DOHH2 (cell line): ENCODE results near the gene SMARCC2.

Experiments
- H3F3A ChIP-seq: fragments of 200-600 bp; sonication (generic), shearing (Covaris generic); 2 replicates; pipeline ENCODE4 v1.6.0; 2016; ENCODE audit warnings: antibody characterized with exemption, mild to moderate bottlenecking; ENCODE audit not compliant: control insufficient read depth, insufficient read depth
- H3K27ac ChIP-seq: fragments of 200-600 bp; sonication (generic); 2 replicates; pipeline ENCODE4 v1.5.1; 2014; ENCODE audit warnings: low read depth, mild to moderate bottlenecking, low read length, moderate library complexity
- H3K27me3 ChIP-seq: fragments of 200-600 bp; sonication (generic); 2 replicates; pipeline ENCODE4 v1.6.1; 2014; ENCODE audit warnings: mild to moderate bottlenecking, low read length, mixed read lengths; ENCODE audit not compliant: control insufficient read depth
- H3K36me3 ChIP-seq: fragments of 200-600 bp; sonication (generic); 2 replicates; pipeline ENCODE4 v1.6.1; 2014; ENCODE audit warnings: mild to moderate bottlenecking, low read length, moderate library complexity, mixed read lengths; ENCODE audit not compliant: control insufficient read depth
- H3K4me1 ChIP-seq: fragments of 200-600 bp; sonication (generic); 2 replicates; pipeline ENCODE4 v1.6.1; 2014; ENCODE audit warnings: mild to moderate bottlenecking, low read length, mixed read lengths; ENCODE audit not compliant: control insufficient read depth
- H3K4me2 ChIP-seq: fragments of 200-600 bp; sonication (generic); 2 replicates; pipeline ENCODE4 v1.6.0; 2014; ENCODE audit warnings: mild to moderate bottlenecking, low read length, moderate library complexity
- H3K4me3 ChIP-seq: fragments of 200-600 bp; sonication (generic); 2 replicates; pipeline ENCODE4 v1.5.1; 2014; ENCODE audit warnings: mild to moderate bottlenecking, low read length, mixed read lengths
- H3K79me2 ChIP-seq: fragments of 200-600 bp; sonication (generic); 2 replicates; pipeline ENCODE4 v1.6.1; 2014; ENCODE audit warnings: mild to moderate bottlenecking, low read length, mixed read lengths; ENCODE audit not compliant: control insufficient read depth
- H3K9me2 ChIP-seq: fragments of 200-600 bp; sonication (generic); replicated peaks from 2 replicates; pipeline ENCODE4 v1.6.1; 2014; ENCODE audit warnings: mild to moderate bottlenecking, low read length, mixed read lengths; ENCODE audit not compliant: control insufficient read depth
- H3K9me3 ChIP-seq: fragments of 200-600 bp; sonication (generic); 2 replicates; pipeline ENCODE4 v1.6.1; 2014; ENCODE audit warnings: antibody characterized with exemption, low read length, mixed read lengths; ENCODE audit not compliant: control insufficient read depth, insufficient read depth
- H4K20me1 ChIP-seq: fragments of 200-600 bp; sonication (generic); 2 replicates; pipeline ENCODE4 v1.6.0; 2014; ENCODE audit warnings: low read depth, mild to moderate bottlenecking, antibody characterized with exemption, low read length, moderate library complexity; ENCODE audit not compliant: control insufficient read depth, insufficient read depth
- CTCF ChIP-seq: fragments of 200-600 bp; sonication (generic); IDR thresholded peaks from one replicate; pipeline ENCODE4 v1.5.1; 2014; ENCODE audit warnings: antibody characterized with exemption, mild to moderate bottlenecking, low read depth, low read length; ENCODE audit not compliant: poor library complexity, severe bottlenecking
- EZH2phosphoT487 ChIP-seq: fragments of 200-600 bp; sonication (generic); IDR thresholded peaks from 2 replicates; pipeline ENCODE4 v1.6.1; 2017; ENCODE audit warnings: borderline replicate concordance, mild to moderate bottlenecking, antibody characterized with exemption, low read length, moderate library complexity, mixed read lengths

Gene SMARCC2

DNA sequence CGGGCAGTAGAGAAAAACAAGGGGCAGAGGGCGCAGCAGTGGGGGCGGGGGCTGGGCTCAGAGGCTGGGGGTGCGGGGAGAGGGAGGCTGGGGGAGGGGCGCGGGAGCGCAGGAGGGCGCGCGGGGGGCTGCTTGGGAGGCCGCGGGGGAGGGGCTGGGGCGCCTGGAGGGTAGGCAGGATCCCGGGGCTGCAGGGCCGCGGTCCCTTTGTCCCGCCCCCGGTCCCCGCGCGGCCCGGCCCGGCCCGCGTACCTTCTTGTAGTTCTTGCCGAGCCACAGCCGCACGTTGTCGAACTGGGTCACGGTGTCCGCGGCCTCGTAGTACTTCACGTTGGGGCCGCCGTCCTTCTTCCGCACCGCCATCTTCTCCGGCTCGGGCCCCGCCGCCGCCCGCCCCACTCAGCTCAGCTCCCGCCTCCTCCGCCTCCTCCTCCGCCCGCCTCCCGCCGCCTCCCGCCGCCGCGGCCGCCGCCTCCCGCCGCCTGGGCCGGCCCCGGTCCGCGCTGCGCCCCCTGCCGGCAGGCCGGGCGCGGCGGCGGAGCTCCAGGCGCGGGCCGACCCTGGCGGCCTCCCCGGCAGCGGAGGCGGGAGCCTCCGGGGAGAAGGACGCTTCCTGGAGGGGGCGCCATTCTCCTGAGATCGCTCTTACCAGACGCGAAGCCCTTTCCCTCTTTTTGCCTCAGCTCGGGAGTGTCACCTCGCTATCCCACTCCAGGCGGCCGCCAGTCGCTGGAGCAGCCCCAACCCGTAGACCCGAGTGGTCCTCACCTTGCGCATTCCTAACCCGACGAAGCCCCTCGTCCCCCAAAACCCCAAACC, at the start of gene SMARCC2:
SMARCC2 (minus strand) TSS at position 385 of the 819 bp plus-strand sequence; CDS start at position 363, 22 bp downstream.
- Histone ChIP-seq H3K27ac (peak within 1 kb of the TSS; percentile 77), H3K4me1 (peaks cover 39% of the 10 kb centered on the region), H3K9me2 (no peaks in the 10 kb centered on the region), H4K20me1 (peaks cover 8% of the 10 kb centered on the region; the same call in 1 of the 2 replicates), H3F3A (peaks cover 12% of the 10 kb centered on the region), H3K27me3 (no peaks in the 10 kb centered on the region), H3K4me2 (peak within 1 kb of the TSS; percentile 98), H3K36me3 (peaks cover 45% of the 10 kb centered on the region), H3K9me3 (no peaks in the 10 kb centered on the region), H3K4me3 (peak within 1 kb of the TSS; percentile 97), H3K79me2 (peaks cover 40% of the 10 kb centered on the region)
- TF ChIP-seq CTCF = peak; percentile 76
- no peak for TF ChIP-seq EZH2phosphoT487

DNA sequence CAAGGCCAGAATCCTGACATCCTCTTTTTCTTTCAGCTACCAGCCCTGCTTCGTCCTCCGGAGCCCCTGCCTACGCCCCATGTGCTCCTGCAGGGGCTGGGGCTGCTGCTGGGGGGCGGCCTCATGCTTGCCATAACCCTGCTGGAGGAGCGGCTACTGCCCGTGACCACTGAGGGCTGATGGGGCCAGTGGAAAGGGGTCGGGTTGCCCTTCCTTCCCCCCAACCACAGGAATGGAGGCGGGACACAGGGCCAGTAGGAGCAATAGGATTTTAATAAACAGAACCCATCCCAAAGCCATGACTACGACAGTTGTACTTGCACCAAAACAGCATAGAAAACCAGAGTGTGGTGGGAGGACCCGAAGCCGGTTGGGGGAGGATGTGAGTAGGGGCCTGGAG, 48.3 kb upstream of the SMARCC2 start:
- Histone ChIP-seq H3F3A (no peaks in the 10 kb centered on the region), H3K27ac (no peak overlapping the region), H3K9me2 (no peaks in the 10 kb centered on the region), H3K4me2 (no peak overlapping the region), H3K9me3 (no peaks in the 10 kb centered on the region), H3K4me1 (peaks cover 6% of the 10 kb centered on the region), H3K36me3 (peaks cover 19% of the 10 kb centered on the region), H3K4me3 (no peak overlapping the region), H4K20me1 (no peaks in the 10 kb centered on the region), H3K27me3 (no peaks in the 10 kb centered on the region), H3K79me2 (no peaks in the 10 kb centered on the region)
- no peak for TF ChIP-seq EZH2phosphoT487
- TF ChIP-seq CTCF = no peak

GRCh38 chr12:56236985-56237384, 47.7 kb upstream of the SMARCC2 start:
- H3K27ac ChIP-seq = no peak overlapping the region
- H3K36me3 ChIP-seq = peaks cover 13% of the 10 kb centered on the region

More at GRCh38 chr12:56236985-56237384, 47.7 kb upstream of the SMARCC2 start:
- TF ChIP-seq EZH2phosphoT487 (no peak), CTCF (no peak)
- Histone ChIP-seq H3K9me3 (no peaks in the 10 kb centered on the region), H3K27me3 (no peaks in the 10 kb centered on the region), H3K9me2 (no peaks in the 10 kb centered on the region), H3K4me3 (no peak overlapping the region), H3K4me2 (no peak overlapping the region), H4K20me1 (no peaks in the 10 kb centered on the region), H3K79me2 (no peaks in the 10 kb centered on the region), H3K4me1 (peaks cover under 1% of the 10 kb centered on the region; the same call in 1 of the 2 replicates), H3F3A (no peaks in the 10 kb centered on the region)
